OCI-LY1 (cell line): ENCODE results near the gene CADM1.

Experiments used
- H2AFZ ChIP-seq: fragments of 200-600 bp; sonication (generic), shearing (Covaris generic); 2 replicates; pipeline ENCODE4 v1.6.0; 2014; ENCODE audit warnings: antibody characterized with exemption, mild to moderate bottlenecking, low read length
- H3F3A ChIP-seq: fragments of 200-600 bp; sonication (generic), shearing (Covaris generic); 2 replicates; pipeline ENCODE4 v1.6.0; 2014; ENCODE audit warnings: mild to moderate bottlenecking, antibody characterized with exemption, low read length, moderate library complexity; ENCODE audit not compliant: insufficient read depth
- H3K27ac ChIP-seq: fragments of 200-600 bp; sonication (generic); 2 replicates; pipeline ENCODE4 v1.5.1; 2014; ENCODE audit warnings: low read length, mixed run types, mild to moderate bottlenecking, low read depth; ENCODE audit not compliant: poor library complexity, severe bottlenecking
- H3K27me3 ChIP-seq: fragments of 200-600 bp; sonication (generic); 2 replicates; pipeline ENCODE4 v1.6.0; 2014; ENCODE audit warnings: antibody characterized with exemption, mild to moderate bottlenecking, low read length, moderate library complexity; ENCODE audit not compliant: insufficient read depth
- H3K36me3 ChIP-seq: fragments of 200-600 bp; sonication (generic); 2 replicates; pipeline ENCODE4 v1.6.1; 2014; ENCODE audit warnings: mild to moderate bottlenecking, antibody characterized with exemption, low read length, moderate library complexity, mixed read lengths; ENCODE audit not compliant: insufficient read depth
- H3K4me1 ChIP-seq: fragments of 200-600 bp; sonication (generic); 2 replicates; pipeline ENCODE4 v1.5.1; 2014; ENCODE audit warnings: mild to moderate bottlenecking, low read length, moderate library complexity; ENCODE audit not compliant: insufficient read depth, severe bottlenecking
- H3K4me2 ChIP-seq: fragments of 200-600 bp; sonication (generic), shearing (Covaris generic); 2 replicates; pipeline ENCODE4 v1.6.1; 2014; ENCODE audit warnings: low read length
- H3K4me3 ChIP-seq: fragments of 200-600 bp; sonication (generic); 2 replicates; pipeline ENCODE4 v1.5.1; 2014; ENCODE audit warnings: low read length, low read depth, mild to moderate bottlenecking, mixed read lengths; ENCODE audit not compliant: poor library complexity, severe bottlenecking
- H3K79me2 ChIP-seq: fragments of 200-600 bp; shearing (Covaris generic); 2 replicates; pipeline ENCODE4 v1.6.1; 2016; ENCODE audit warnings: mixed run types, low read length, mixed read lengths; ENCODE audit not compliant: insufficient read depth
- H3K9ac ChIP-seq: fragments of 200-600 bp; sonication (generic), shearing (Covaris generic); 2 replicates; pipeline ENCODE4 v1.6.1; 2014; ENCODE audit warnings: mild to moderate bottlenecking, low read length, mixed read lengths
- H3K9me2 ChIP-seq: fragments of 200-600 bp; sonication (generic), shearing (Covaris generic); 2 replicates; pipeline ENCODE4 v1.6.1; 2014; ENCODE audit warnings: low read depth, mild to moderate bottlenecking, low read length, mixed read lengths
- H3K9me3 ChIP-seq: fragments of 200-600 bp; shearing (Covaris generic); 2 replicates; pipeline ENCODE4 v1.6.1; 2014; ENCODE audit warnings: low read length, mixed read lengths
- H4K20me1 ChIP-seq: fragments of 200-600 bp; sonication (generic), shearing (Covaris generic); 2 replicates; pipeline ENCODE4 v1.6.0; 2016; ENCODE audit warnings: mild to moderate bottlenecking, low read length; ENCODE audit not compliant: insufficient read depth
- CTCF ChIP-seq: fragments of 200-600 bp; sonication (generic), shearing (Covaris generic); IDR thresholded peaks from 2 replicates; pipeline ENCODE4 v1.5.1; 2017; ENCODE audit warnings: mild to moderate bottlenecking, antibody characterized with exemption, low read length, moderate library complexity, mixed read lengths
- EZH2 ChIP-seq: fragments of 200-600 bp; sonication (generic), shearing (Covaris generic); IDR thresholded peaks from 2 replicates; pipeline ENCODE4 v1.8.0; 2017; ENCODE audit warnings: borderline replicate concordance, mixed run types, mild to moderate bottlenecking, antibody characterized with exemption, low read length, moderate library complexity, mixed read lengths

CADM1 gene

GRCh38 chr11:115166820-115167219 is 337.4 kb downstream of the CADM1 start:
- TF ChIP-seq EZH2 (no peak), CTCF (no peak)
- H4K20me1 ChIP-seq, result no peaks in the 10 kb centered on the region
- no peaks in the 10 kb centered on the region for H3F3A ChIP-seq
- no peaks in the 10 kb centered on the region for H3K79me2 ChIP-seq
- no peaks in the 10 kb centered on the region for H3K36me3 ChIP-seq
- H3K27me3 ChIP-seq, result no peaks in the 10 kb centered on the region
- no peak overlapping the region for H3K4me3 ChIP-seq
- H2AFZ ChIP-seq, result no peak overlapping the region
- H3K9me2 ChIP-seq, result no peaks in the 10 kb centered on the region
- no peak overlapping the region for H3K27ac ChIP-seq
- peaks cover 7% of the 10 kb centered on the region for H3K4me1 ChIP-seq
- no peak overlapping the region for H3K4me2 ChIP-seq
- H3K9ac ChIP-seq, result no peak overlapping the region
- no peaks in the 10 kb centered on the region for H3K9me3 ChIP-seq

- no peak overlapping the region for H3K4me2 ChIP-seq
- no peak for TF ChIP-seq CTCF
- no peak for TF ChIP-seq EZH2
- no peaks in the 10 kb centered on the region for H4K20me1 ChIP-seq
- H3K36me3 ChIP-seq, result no peaks in the 10 kb centered on the region
- H3K27me3 ChIP-seq, result no peaks in the 10 kb centered on the region
- H3K79me2 ChIP-seq, result no peaks in the 10 kb centered on the region
- no peak overlapping the region for H2AFZ ChIP-seq
- H3K9ac ChIP-seq, result no peak overlapping the region
- peaks cover under 1% of the 10 kb centered on the region for H3K4me1 ChIP-seq
- no peak overlapping the region for H3K4me3 ChIP-seq
- no peaks in the 10 kb centered on the region for H3K9me3 ChIP-seq
- no peak overlapping the region for H3K27ac ChIP-seq
- H3F3A ChIP-seq, result no peaks in the 10 kb centered on the region
- H3K9me2 ChIP-seq, result no peaks in the 10 kb centered on the region
Observed at GRCh38 chr11:115164774-115165173, 339.4 kb downstream of the CADM1 start.

GRCh38 chr11:115162919-115163318 is 341.3 kb downstream of the CADM1 start:
- Histone ChIP-seq H3F3A (no peaks in the 10 kb centered on the region), H4K20me1 (no peaks in the 10 kb centered on the region), H3K4me1 (peaks cover 9% of the 10 kb centered on the region), H3K36me3 (no peaks in the 10 kb centered on the region), H3K79me2 (no peaks in the 10 kb centered on the region), H3K4me3 (no peak overlapping the region), H3K27ac (no peak overlapping the region), H3K4me2 (no peak overlapping the region), H3K27me3 (no peaks in the 10 kb centered on the region), H3K9me3 (no peaks in the 10 kb centered on the region), H3K9me2 (no peaks in the 10 kb centered on the region), H3K9ac (no peak overlapping the region), H2AFZ (no peak overlapping the region)
- TF ChIP-seq EZH2 (no peak), CTCF (no peak)
